IPS DF 6.9 (cell line): ENCODE results near the gene RCHY1.
"Not testable (repeated sequence)": the region's sequence is repeated elsewhere in the genome, so short reads cannot be mapped to it uniquely, and the experiment has no call there.

Experiments used
- DNase-seq: peaks from one replicate; pipeline ENCODE4 v3.0.0-alpha.2; 2013; ENCODE audit warnings: low read depth, low spot score
- H3K27ac ChIP-seq: one replicate; pipeline ENCODE4 v1.5.1; 2013; ENCODE audit warnings: low read length, control low read depth
- H3K27me3 ChIP-seq: 2 replicates; pipeline ENCODE4 v1.6.1; 2013; ENCODE audit warnings: mild to moderate bottlenecking, low read length; ENCODE audit not compliant: control insufficient read depth, insufficient read depth
- H3K36me3 ChIP-seq: 2 replicates; pipeline ENCODE4 v1.6.1; 2013; ENCODE audit warnings: low read length; ENCODE audit not compliant: control insufficient read depth, insufficient read depth
- H3K4me1 ChIP-seq: 2 replicates; pipeline ENCODE4 v1.6.1; 2013; ENCODE audit warnings: low read length; ENCODE audit not compliant: control insufficient read depth, insufficient read depth
- H3K4me3 ChIP-seq: 2 replicates; pipeline ENCODE4 v1.5.1; 2013; ENCODE audit warnings: mild to moderate bottlenecking, low read length
- H3K9me3 ChIP-seq: 2 replicates; pipeline ENCODE4 v1.6.1; 2013; ENCODE audit warnings: low read length, inconsistent platforms; ENCODE audit not compliant: control insufficient read depth, insufficient read depth
- WGBS: extraction: QIAGEN DNeasy Blood & Tissue Kit; methylation state at CpG from one replicate; pipeline ENCODE4 v1.1.7; 2013; ENCODE audit warnings: mixed read lengths, missing lambda C conversion rate; ENCODE audit not compliant: insufficient read length, insufficient coverage; 5-methylcytosine and 5-hydroxymethylcytosine counted together

The RCHY1 gene

GRCh38 chr4:75514131-75514948 lies at the start of gene RCHY1, which contains the start of gene THAP6:
Gene RCHY1 (minus strand): TSS chr4:75514403. CDS start chr4:75514286, 117 bp downstream.
Gene THAP6 (plus strand): TSS chr4:75514473. CDS start chr4:75515453, 980 bp downstream.
- WGBS: no CpG with 5 or more reads among the region's 61 CpGs
- peak within 1 kb of the TSS; percentile 89 for H3K4me3 ChIP-seq
- no peaks in the 10 kb centered on the region; the same call in 1 of the 2 replicates for H3K36me3 ChIP-seq
- H3K9me3 ChIP-seq: no peaks in the 10 kb centered on the region
- no peaks in the 10 kb centered on the region for H3K27me3 ChIP-seq
- DNase-seq: peak; percentile 85
- H3K27ac ChIP-seq: no peak within 1 kb of the TSS
- H3K4me1 ChIP-seq: peaks cover 1% of the 10 kb centered on the region; the same call in 1 of the 2 replicates

GRCh38 chr4:75561789-75562188 lies 47.6 kb upstream of the RCHY1 start:
- Histone ChIP-seq H3K4me1 (peaks cover 2% of the 10 kb centered on the region; the same call in 1 of the 2 replicates), H3K9me3 (no peaks in the 10 kb centered on the region), H3K27me3 (no peaks in the 10 kb centered on the region), H3K4me3 (no peak overlapping the region), H3K36me3 (no peaks in the 10 kb centered on the region), H3K27ac (no peak overlapping the region)
- peak; percentile 54 for DNase-seq
- no CpG with 5 or more reads among the region's 8 CpGs for WGBS

- no peaks in the 10 kb centered on the region for H3K36me3 ChIP-seq
- WGBS: no CpG with 5 or more reads among the region's 8 CpGs
- H3K4me1 ChIP-seq: peaks cover 2% of the 10 kb centered on the region; the same call in 1 of the 2 replicates
- H3K27me3 ChIP-seq: no peaks in the 10 kb centered on the region
- no peaks in the 10 kb centered on the region for H3K9me3 ChIP-seq
- DNase-seq: no peak
- no peak overlapping the region for H3K4me3 ChIP-seq
- H3K27ac ChIP-seq: no peak overlapping the region
Observed at GRCh38 chr4:75557696-75558095, 43.5 kb upstream of the RCHY1 start.

- Histone ChIP-seq H3K9me3 (no peaks in the 10 kb centered on the region), H3K27me3 (no peaks in the 10 kb centered on the region), H3K4me3 (no peak within 1 kb of the TSS), H3K36me3 (no peaks in the 10 kb centered on the region), H3K27ac (no peak within 1 kb of the TSS), H3K4me1 (no peaks in the 10 kb centered on the region; the same call in 1 of the 2 replicates)
- WGBS: no CpG with 5 or more reads among the region's 9 CpGs
- DNase-seq: no peak
Observed at GRCh38 chr4:75555294-75556164, 41.3 kb upstream of the RCHY1 start, which contains the start of gene ODAPH. Gene ODAPH (plus strand): TSS chr4:75556066. CDS start chr4:75556083, 17 bp downstream.

GRCh38 chr4:75552452-75552851 lies 38.2 kb upstream of the RCHY1 start:
- Histone ChIP-seq H3K36me3 (no peaks in the 10 kb centered on the region), H3K4me3 (no peak overlapping the region), H3K27ac (no peak overlapping the region), H3K27me3 (no peaks in the 10 kb centered on the region), H3K4me1 (no peaks in the 10 kb centered on the region; the same call in 1 of the 2 replicates), H3K9me3 (no peaks in the 10 kb centered on the region)
- no peak for DNase-seq

- H3K4me3 ChIP-seq: no peak overlapping the region
- no peaks in the 10 kb centered on the region for H3K4me1 ChIP-seq
- DNase-seq: no peak
- no peaks in the 10 kb centered on the region for H3K9me3 ChIP-seq
- H3K27ac ChIP-seq: no peak overlapping the region
- H3K36me3 ChIP-seq: no peaks in the 10 kb centered on the region
- H3K27me3 ChIP-seq: no peaks in the 10 kb centered on the region
- no CpG with 5 or more reads among the region's 2 CpGs for WGBS
Observed at GRCh38 chr4:75549019-75549418, 34.8 kb upstream of the RCHY1 start.

- H3K4me1 ChIP-seq: no peaks in the 10 kb centered on the region
- no peaks in the 10 kb centered on the region for H3K9me3 ChIP-seq
- H3K4me3 ChIP-seq: no peak overlapping the region
- no peaks in the 10 kb centered on the region for H3K27me3 ChIP-seq
- H3K27ac ChIP-seq: no peak overlapping the region
- DNase-seq: no peak
- no peaks in the 10 kb centered on the region for H3K36me3 ChIP-seq
- no CpG with 5 or more reads among the region's 15 CpGs for whole genome bisulfite sequencing
Observed at GRCh38 chr4:75547647-75548387, 33.6 kb upstream of the RCHY1 start.

GRCh38 chr4:75545526-75545925 lies 31.3 kb upstream of the RCHY1 start:
- Histone ChIP-seq H3K36me3 (no peaks in the 10 kb centered on the region), H3K27me3 (no peaks in the 10 kb centered on the region), H3K27ac (no peak overlapping the region), H3K4me3 (no peak overlapping the region), H3K9me3 (no peaks in the 10 kb centered on the region), H3K4me1 (no peaks in the 10 kb centered on the region)
- DNase-seq: no peak
- WGBS: no CpG with 5 or more reads among the region's 5 CpGs

- Histone ChIP-seq H3K4me1 (no peaks in the 10 kb centered on the region), H3K4me3 (no peak overlapping the region), H3K36me3 (no peaks in the 10 kb centered on the region), H3K9me3 (no peaks in the 10 kb centered on the region), H3K27me3 (no peaks in the 10 kb centered on the region), H3K27ac (no peak overlapping the region)
- no CpG with 5 or more reads among the region's 3 CpGs for WGBS
- no peak for DNase-seq
Observed at GRCh38 chr4:75544870-75545269, 30.7 kb upstream of the RCHY1 start.

GRCh38 chr4:75544220-75544619 lies 30.0 kb upstream of the RCHY1 start:
- no CpG with 5 or more reads among the region's 8 CpGs for WGBS
- not testable (repeated sequence) for DNase-seq, H3K9me3 ChIP-seq, H3K4me1 ChIP-seq, H3K27ac ChIP-seq, H3K27me3 ChIP-seq, H3K4me3 ChIP-seq, H3K36me3 ChIP-seq
